BJ (cell line): ENCODE data around the gene CEP131. TPM values are rescaled to one million over a fixed set of nuclear protein-coding genes. Genes with fewer than 3 reads are reported as not detected.

Experiments
- CTCF ChIA-PET: fragments of 350-600 bp; formaldehyde crosslinking; extraction: SDS; loops from one replicate; lab custom pipeline; 2021; ENCODE audit warnings: antibody characterized with exemption, inconsistent platforms; lab: Yijun Ruan, JAX
- POLR2A ChIA-PET: fragments of 300-600 bp; sonication (Branson Sonifier 250); formaldehyde crosslinking; extraction: SDS; loops from one replicate; lab custom pipeline; 2021; ENCODE audit warnings: antibody characterized with exemption; lab: Charles Lee
- DNase-seq: peaks from one replicate; pipeline ENCODE4 v3.0.0-alpha.2; 2011; ENCODE audit warnings: low read depth
- H3K27me3 ChIP-seq: 2 replicates; pipeline ENCODE4 v1.6.0; 2011; ENCODE audit warnings: low read length; ENCODE audit not compliant: control insufficient read depth, insufficient read depth
- H3K36me3 ChIP-seq: 2 replicates; pipeline ENCODE4 v1.5.1; 2011; ENCODE audit warnings: low read length; ENCODE audit not compliant: control insufficient read depth, insufficient read depth
- H3K4me3 ChIP-seq: 2 replicates; pipeline ENCODE4 v1.5.1; 2011; ENCODE audit warnings: low read depth, mild to moderate bottlenecking, control low read depth, low read length
- CTCF ChIP-seq: IDR thresholded peaks from 2 replicates; pipeline ENCODE4 v1.5.1; 2011; ENCODE audit warnings: low read depth, mild to moderate bottlenecking, control low read depth, inconsistent platforms, low read length, moderate library complexity; ENCODE audit not compliant: insufficient read depth
- polyA plus RNA-seq: library from polyadenylated mRNA; depleted of rRNA; stranded (reverse); fragments of >200 nt; gene quantifications from 2 replicates; pipeline ENCODE4 v1.2.3, GENCODE V29; 2011

The CEP131 gene
- polyA plus RNA-seq, 1 experiment: 4.9 TPM

DNA sequence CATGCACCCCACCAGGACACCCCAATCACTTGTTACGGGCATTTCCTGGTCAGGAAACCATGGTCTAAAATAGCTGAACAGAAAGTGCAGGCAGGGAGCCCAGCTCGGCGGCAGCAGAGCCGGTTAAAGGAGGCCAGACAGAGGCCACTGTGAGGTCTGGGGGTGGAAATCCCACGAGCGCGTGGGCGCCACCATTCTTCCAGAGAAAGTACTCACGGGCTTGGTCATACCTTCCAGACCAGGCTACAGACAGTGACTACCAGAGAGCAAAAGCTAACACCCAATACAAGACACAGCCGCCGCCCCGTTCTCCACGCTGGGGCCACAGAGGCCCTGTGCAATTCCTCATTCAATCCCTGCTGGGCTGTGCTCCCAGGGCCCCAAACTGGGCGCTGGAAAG, 11.9 kb downstream of the CEP131 start:
- Histone ChIP-seq H3K4me3 (no peak overlapping the region), H3K36me3 (no peaks in the 10 kb centered on the region; the same call in 1 of the 2 replicates), H3K27me3 (no peaks in the 10 kb centered on the region)
- DNase-seq: no peak
- no peak for TF ChIP-seq CTCF
- ChIA-PET CTCF (interaction anchor here (1.7 kb wide), 1 partner anchor 68 kb away, joined by 6 read pairs; no protein-coding TSS in a partner anchor), POLR2A (no interaction called here)

GRCh38 chr17:81210466-81210865, 12.3 kb downstream of the CEP131 start:
- no peaks in the 10 kb centered on the region; the same call in 1 of the 2 replicates for H3K36me3 ChIP-seq
- no peak for TF ChIP-seq CTCF
- H3K27me3 ChIP-seq: no peaks in the 10 kb centered on the region
- CTCF ChIA-PET: interaction anchor here (1.7 kb wide), 1 partner anchor 68 kb away, joined by 6 read pairs; no protein-coding TSS in a partner anchor
- DNase-seq: no peak
- H3K4me3 ChIP-seq: no peak overlapping the region
- POLR2A ChIA-PET: no interaction called here

DNA sequence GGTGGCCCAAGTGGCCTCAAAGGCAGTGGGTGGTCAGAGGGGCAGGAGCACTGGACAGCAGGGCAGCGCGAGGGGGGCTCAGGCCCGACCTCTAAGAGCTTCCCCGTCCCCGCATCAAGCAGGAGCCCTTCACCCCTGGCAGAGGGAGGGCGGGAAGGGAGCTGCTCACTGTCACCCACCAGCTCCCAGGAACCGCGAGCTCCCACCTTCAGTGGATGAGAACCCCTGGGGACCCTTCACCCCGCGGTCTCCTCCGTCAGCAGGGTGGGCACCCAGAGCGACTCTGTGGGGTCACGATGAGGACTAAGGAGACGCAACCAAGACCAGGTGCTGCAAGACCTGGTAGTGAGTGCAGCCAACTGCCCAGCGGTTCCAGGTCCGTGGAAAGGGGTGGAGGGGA, 13.6 kb downstream of the CEP131 start:
- Histone ChIP-seq H3K36me3 (no peaks in the 10 kb centered on the region; the same call in 1 of the 2 replicates), H3K4me3 (no peak overlapping the region), H3K27me3 (no peaks in the 10 kb centered on the region)
- ChIA-PET CTCF (no interaction called here), POLR2A (interaction anchor here (0.5 kb wide), 1 partner anchor 186 kb away, joined by 3 read pairs; the partner anchor contains the start of gene BAHCC1)
- DNase-seq: no peak
- no peak for TF ChIP-seq CTCF

DNA sequence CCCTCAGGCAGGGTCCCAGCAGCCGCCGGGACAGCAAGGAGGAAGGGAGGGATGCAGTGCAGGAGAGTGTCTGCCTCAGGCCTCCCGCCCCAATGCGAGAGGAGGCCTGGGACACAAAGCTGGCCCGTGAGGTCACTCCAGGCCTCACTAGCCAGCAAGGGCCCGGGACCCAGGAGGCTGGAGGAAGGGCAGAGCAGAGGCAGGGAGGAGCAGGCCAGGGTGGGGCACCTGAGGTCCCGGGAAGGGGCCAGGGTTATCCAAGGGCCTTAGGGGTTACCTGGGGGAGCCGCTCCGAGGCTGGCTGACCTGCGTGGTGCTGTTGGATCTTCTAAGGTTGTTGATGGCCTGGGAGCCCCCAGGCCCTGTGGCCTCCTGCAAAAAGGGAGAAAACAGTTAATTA, 14.1 kb downstream of the CEP131 start:
- DNase-seq: no peak
- Histone ChIP-seq H3K36me3 (no peaks in the 10 kb centered on the region; the same call in 1 of the 2 replicates), H3K27me3 (no peaks in the 10 kb centered on the region), H3K4me3 (no peak overlapping the region)
- TF ChIP-seq CTCF: no peak
- POLR2A ChIA-PET: no interaction called here
- CTCF ChIA-PET: no interaction called here

GRCh38 chr17:81207610-81208581, 14.9 kb downstream of the CEP131 start:
- H3K4me3 ChIP-seq: no peak overlapping the region
- POLR2A ChIA-PET: no interaction called here
- TF ChIP-seq CTCF: no peak
- CTCF ChIA-PET: interaction anchor here (0.8 kb wide), 1 partner anchor 65 kb away, joined by 3 read pairs; no protein-coding TSS in a partner anchor
- no peak for DNase-seq
- H3K36me3 ChIP-seq: no peaks in the 10 kb centered on the region; the same call in 1 of the 2 replicates
- H3K27me3 ChIP-seq: no peaks in the 10 kb centered on the region
